ENCODE results near the gene KCNC1.

KCNC1 gene

DNA sequence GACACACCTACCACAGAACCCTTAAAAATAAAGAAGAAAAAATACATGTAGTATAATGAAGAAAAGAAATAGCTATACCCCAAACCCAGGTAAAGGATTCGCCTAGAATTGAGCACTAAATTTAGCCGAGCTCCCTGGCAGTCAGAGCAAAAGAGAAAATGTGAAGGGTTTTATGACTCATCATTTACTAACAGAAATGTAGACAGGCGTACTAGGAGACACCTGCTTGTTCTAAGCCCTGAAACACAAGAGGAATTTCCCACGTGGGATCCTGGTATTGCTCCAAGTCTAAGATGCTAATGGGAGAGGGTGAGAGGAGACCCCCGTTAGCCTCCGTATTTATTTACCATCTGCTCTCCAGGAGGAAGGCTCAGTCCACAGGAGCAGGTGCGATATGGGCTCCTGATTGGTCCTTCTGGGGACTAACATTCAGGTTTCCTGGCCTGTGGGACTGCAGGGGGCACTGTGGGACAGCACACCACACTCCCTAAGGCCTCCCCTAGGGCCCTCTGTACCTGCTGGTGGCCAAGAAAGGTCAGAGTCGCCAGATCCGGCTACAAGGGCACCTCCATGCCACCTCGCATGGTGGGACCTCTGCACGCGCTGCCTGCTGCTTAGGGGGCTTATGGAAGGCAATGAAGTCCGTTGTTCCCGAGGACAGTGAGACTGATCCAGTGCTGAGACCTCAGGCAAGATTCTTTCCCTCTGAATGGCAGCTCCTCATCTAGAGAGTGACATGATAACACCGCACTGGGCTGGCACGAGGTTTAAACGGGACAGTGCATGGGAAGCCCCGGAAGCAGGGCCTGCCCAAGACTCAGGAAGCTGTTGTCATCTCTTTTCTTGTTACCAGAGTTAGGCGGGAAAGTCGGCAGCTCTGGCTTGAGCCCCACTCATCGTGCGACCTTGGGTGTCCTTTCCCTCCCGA lies 25.8 kb downstream of the KCNC1 start:
- DNase-seq, result peak in 1 of 2 experiments; percentile 29

DNA sequence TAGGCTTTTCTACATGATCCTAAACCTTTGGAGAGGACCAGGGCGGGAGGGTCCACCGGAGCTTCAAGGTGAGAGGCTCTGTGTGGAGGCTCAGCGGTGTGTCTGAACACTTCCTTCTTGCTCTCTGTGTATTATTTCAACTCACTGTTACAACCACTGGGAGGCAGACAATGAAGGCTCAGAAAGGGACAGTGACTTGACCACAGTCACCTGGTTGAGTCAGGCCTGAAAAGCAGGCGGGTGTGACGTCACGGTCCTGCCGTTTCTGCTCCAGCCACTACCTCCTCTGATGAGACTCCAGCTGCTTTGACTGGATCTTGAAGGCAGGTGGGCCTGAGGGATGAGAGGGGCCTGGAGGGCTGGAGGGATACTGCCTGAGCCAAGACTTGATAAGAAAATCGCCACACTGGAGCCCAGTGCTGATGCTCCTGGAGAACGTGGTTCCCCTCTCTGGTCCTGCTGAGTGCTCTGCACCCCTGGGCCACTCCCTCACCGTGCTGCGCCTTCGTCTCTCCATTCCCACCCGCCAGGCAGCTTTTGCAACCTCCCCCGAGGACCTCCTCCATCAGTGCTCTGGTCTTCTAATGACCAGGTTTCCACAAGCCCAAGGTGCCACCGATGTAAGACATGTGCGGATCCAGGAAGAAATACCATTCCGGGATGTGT lies 27.9 kb downstream of the KCNC1 start:
- DNase-seq, result no peak

DNA sequence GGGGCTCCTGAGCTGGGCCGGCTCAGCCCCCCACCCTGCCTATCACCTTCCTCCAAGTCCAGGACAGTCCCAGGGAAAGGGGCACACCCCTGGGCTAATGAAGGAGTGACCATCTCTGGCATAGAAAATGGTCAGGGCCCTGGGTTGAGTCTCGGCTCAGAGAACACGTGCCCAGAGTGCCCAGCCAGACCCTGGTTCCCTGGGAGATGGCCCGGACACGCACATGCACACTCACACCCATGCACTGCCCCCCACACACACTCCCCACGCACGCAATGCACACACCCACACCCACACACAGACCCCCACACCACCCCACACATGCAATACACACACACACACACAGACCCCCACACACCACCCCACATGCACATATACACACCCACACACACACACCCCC lies 28.7 kb downstream of the KCNC1 start:
- no peak for DNase-seq

DNA sequence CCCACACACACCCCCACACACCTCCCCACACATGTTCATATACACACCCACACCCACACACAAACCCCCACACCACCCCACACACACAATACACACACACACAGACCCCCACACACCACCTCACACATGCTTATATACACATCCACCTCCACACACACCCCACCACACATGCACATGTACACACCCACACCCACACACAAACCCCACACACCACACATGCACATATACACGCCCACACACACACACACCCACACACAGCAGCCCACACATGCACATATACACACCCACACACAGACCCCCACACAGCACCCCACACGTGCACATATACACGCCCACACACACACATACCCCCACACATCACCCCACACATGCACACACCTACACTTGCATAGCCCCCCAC lies 29.1 kb downstream of the KCNC1 start:
- DNase-seq, result no peak

DNA sequence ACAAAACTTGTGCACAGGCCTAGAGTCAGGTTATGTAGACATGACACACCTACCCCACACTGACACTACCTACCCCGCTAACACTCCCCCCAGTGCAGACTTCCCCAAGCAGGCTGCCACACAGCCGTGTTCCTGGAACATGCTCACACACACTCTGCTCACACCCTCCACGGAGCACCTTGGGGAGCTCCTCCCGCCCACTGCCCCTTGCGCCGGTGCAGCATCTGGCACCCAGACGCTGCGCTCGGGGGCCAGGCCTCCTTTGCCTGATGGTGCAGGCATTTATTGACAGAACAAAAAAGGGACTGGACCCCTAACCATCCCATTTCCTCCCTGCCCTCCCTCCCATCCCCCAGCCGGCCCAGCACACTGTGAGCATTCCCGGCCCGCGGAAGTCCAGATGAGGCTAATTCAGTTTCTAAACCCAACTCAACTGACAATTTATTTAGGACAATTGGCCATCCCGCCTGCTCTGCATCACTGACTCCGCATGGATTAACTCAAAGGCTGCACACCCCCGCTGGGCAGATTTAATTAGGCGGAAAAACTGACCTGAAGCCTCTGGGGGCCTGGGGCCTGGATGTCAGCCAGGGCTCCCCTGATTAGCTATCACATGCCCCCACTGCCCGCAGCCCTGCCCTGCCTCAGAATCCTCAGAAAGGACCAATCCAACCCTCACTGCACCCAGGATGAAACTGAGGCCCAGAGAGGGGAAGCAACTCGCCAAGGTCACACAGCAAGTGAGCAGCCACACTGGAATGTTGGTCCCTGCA lies 30.1 kb downstream of the KCNC1 start:
- no peak for DNase-seq

DNA sequence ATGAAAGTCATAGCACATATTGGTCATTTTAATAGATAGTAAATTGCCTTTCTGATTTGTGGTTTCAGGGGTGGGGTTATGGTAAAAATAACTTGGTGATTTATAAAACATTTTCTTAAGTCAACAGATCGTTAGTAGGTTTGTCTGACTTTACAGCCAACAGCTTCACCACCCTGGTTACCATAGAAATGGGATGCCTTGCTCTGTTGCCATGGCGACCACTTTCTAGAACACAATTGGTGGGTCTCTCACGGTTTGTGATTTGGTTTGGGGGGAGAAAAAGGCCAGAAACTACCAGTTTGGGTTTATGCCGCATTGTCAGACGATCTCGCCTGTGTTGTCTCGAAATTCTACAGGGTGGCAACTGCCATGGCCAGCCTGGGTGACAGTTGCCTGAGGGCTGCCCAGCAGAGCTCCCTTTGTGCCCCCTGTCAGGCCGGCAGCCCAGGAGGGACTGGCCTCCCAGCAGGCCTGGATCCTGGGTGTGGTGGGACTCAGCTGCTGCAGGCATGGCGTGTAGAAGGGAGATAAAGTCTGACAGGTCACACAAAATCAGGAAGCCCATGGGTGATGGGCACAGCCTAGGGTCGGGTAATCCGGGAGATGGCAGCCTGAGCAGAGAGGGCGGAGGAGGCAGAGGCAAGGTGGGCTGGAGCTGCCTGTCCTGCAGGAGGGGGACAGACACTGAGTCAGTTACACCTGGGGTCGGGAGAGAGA lies 30.9 kb downstream of the KCNC1 start:
- no peak for DNase-seq

DNA sequence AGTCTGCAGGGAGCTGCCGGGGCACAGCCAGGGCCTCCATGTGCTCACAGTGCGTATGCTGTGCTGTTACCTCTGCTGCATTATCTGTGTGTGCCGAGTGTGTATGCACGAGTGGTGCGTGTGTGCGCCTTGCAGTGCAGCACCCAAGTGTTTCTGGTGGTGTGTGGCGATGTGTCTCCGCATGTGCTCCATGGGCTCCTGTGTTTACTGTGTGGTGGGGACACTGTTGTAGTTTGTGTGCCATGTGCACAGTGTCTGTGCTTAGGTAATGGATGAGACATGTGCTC lies 31.4 kb downstream of the KCNC1 start:
- no peak for DNase-seq

DNA sequence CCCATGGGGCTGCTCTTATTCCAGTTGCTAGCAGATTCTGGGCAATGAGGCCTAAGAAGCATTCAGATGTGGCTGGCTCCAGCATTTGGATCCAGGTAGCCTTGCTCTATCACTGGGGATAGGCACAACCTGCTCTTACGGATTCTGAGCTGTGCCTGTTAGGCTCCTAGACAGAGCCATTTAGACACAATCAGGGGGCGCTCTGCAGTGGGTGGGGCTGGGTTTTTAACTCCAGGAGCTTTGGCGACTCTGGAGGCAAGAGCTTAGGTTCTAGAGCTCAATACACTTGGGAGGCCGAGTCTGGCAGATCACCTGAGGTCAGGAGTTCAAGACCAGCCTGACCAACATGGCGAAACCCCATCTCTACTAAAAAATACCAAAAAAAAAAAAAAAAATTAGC lies 32.0 kb downstream of the KCNC1 start:
- DNase-seq, result no peak

DNA sequence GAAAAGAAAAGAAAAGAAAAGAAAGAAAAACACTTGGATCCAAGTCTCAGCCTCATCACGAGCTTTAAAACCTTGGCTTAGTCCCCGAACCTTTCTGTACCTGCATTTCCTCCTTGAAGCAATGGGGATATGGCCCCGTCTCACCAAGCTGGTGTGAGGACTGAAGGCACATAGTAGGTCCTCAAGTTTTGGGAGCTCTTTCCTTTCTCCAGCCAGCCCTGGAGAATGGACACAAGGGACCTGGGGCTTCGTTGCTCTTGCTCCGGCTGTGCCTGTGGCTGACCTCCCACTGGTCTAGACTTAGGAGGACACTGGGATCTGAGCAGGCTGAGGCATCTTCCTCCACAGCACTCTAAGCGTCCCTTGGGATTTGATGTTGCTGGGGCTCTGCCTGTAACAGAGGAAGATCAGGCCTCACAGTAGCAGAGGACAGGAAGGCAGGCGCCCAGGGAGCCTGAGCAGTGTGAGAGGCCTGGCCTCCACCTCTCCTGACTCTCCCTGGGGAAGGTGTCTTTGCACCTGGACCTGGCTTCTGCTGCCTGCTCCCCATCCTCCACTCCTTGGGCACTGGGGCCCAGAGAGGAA lies 32.8 kb downstream of the KCNC1 start:
- DNase-seq, result no peak

DNA sequence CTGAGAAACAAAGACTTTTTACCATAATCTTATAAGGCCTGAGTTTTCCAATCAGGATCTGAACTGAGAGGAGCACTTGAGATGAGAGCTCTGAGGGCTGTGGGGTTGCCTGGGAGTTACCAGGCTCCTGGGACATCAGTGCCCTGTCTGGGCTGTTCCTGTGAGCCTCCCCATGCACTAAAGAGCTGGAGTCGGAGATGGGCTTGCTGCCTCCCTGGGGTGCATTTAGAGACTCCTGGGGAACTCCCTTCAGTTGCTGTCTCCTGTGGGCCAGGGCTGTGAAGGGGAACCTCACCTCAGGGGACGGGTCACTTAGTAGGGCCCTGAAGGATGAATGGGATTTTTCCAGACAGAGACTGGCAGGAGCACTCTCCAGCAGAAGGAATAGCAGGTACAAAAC lies 33.3 kb downstream of the KCNC1 start:
- no peak for DNase-seq

- DNase-seq, result no peak
Observed at GRCh38 chr11:17768547-17768946, 34.0 kb downstream of the KCNC1 start.

GRCh38 chr11:17769218-17769617 lies 34.6 kb downstream of the KCNC1 start:
- no peak for DNase-seq

DNA sequence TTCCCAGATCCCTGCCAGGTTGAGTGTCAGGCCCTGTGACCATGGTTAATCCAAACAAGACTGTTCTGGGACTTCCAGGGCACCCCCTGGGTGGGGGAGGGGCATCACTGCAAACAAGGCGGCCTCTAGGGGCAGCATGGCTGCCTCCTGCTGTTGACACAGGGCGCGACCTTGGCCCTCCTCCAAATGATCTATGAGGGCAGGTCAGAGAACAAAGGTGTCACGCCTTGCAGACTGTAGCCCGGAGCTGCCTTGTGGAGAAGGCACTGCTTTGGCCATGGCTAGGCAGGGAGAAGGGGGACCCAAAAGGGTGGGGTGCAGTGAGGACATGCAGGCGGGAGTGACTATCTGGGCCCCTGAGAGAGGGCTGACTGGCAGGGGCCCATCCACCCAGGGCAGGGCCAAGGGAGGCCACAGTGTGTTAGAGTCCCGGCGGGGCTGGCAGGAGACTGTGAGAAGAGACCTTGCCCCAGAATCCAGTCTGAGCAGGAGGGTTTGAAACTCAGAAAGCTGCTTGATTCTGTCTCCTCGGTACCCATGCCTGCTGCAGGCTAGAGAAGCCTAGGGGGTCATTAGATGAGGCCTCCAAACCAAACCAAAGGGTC lies 35.6 kb downstream of the KCNC1 start:
- DNase-seq, result no peak

- DNase-seq, result no peak
Observed at GRCh38 chr11:17770917-17771316, 36.3 kb downstream of the KCNC1 start.

- no peak for DNase-seq
Observed at GRCh38 chr11:17771415-17771814, 36.8 kb downstream of the KCNC1 start.

- DNase-seq, result no peak
Observed at GRCh38 chr11:17771841-17772401, 37.3 kb downstream of the KCNC1 start.

GRCh38 chr11:17772704-17773600 lies 38.4 kb downstream of the KCNC1 start:
- no peak for DNase-seq

GRCh38 chr11:17773674-17774073 lies 39.1 kb downstream of the KCNC1 start:
- DNase-seq, result no peak

- no peak for DNase-seq
Observed at GRCh38 chr11:17774232-17775034, 39.9 kb downstream of the KCNC1 start.

DNA sequence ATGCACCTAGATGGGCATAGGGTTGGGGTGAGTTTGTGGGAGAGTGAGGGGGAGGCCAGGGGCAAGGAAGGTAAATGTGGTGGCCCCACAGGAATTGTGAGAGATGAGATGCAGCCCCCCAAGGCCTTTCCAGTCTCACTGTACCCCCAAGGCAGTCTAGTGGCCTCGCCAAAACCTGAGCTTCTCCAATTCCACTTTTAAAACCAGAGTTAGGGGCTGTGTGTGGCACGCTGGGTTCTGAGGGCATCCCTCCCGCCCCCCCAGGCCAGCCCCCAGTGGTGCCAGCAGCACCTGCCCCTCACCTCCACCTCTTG lies 40.4 kb downstream of the KCNC1 start:
- DNase-seq, result no peak
